ENCODE results near the gene GLI2. TPM values are rescaled to one million over a fixed set of nuclear protein-coding genes. Genes with fewer than 3 reads are reported as not detected.

Gene GLI2
- total and polyA plus RNA-seq, 2 experiments from 2014 or later: 2.0 to 13.8 TPM

- no peak overlapping the region for H3K4me3 ChIP-seq
- TF ChIP-seq CTCF (IDR thresholded peaks at IDR 0.05; ENCODE audit: low read depth, low read length): no peak
These were observed 47.7 kb downstream of the GLI2 start for GRCh38 chr2:120783371-120783791.

GRCh38 chr2:120783969-120784372, 48.3 kb downstream of the GLI2 start:
- peaks cover 15% of the 10 kb centered on the region for H3K4me1 ChIP-seq (ENCODE audit: low read depth)
- no peaks in the 10 kb centered on the region for H3K27me3 ChIP-seq
- H3K36me3 ChIP-seq: no peaks in the 10 kb centered on the region
- TF ChIP-seq CTCF (IDR thresholded peaks at IDR 0.05; ENCODE audit: low read depth, low read length): no peak
- H3K27ac ChIP-seq: no peak overlapping the region
- H3K9me3 ChIP-seq (ENCODE audit: low read depth): no peaks in the 10 kb centered on the region
- DNase-seq (ENCODE audit: low read depth in 1 of 2, low spot score in 1 of 2): no peak
- H3K4me3 ChIP-seq: no peak overlapping the region

More at GRCh38 chr2:120783371-120783791, 47.7 kb downstream of the GLI2 start:
- no peaks in the 10 kb centered on the region for H3K27me3 ChIP-seq
- no peak for DNase-seq (ENCODE audit: low read depth in 1 of 2, low spot score in 1 of 2)
- no peak overlapping the region for H3K27ac ChIP-seq
- H3K4me1 ChIP-seq (ENCODE audit: low read depth): peaks cover 11% of the 10 kb centered on the region
- H3K36me3 ChIP-seq: no peaks in the 10 kb centered on the region
- H3K9me3 ChIP-seq (ENCODE audit: low read depth): no peaks in the 10 kb centered on the region

Data from cardiac muscle cell (in vitro differentiated cells and primary cell).